ENCODE data around the gene JAG2. TPM values are rescaled to one million over a fixed set of nuclear protein-coding genes. Genes with fewer than 3 reads are reported as not detected.

JAG2 gene
- total RNA-seq, 1 experiment from 2014 or later: 12.2 TPM

GRCh38 chr14:105141026-105141425, 27.6 kb downstream of the JAG2 start:
- TF ChIP-seq OVOL2 (CRISPR knock-in tag; IDR thresholded peaks at IDR 0.05; ENCODE audit: borderline replicate concordance): no peak
- TF ChIP-seq FOXJ3 (CRISPR knock-in tag; IDR thresholded peaks at IDR 0.05; ENCODE audit: borderline replicate concordance): no peak
- TF ChIP-seq ZNF532 (CRISPR knock-in tag; IDR thresholded peaks at IDR 0.05; ENCODE audit: borderline replicate concordance): no peak
- no peak for TF ChIP-seq NR1H2 (CRISPR knock-in tag; IDR thresholded peaks at IDR 0.05)
- TF ChIP-seq GABPB1 (CRISPR knock-in tag; IDR thresholded peaks at IDR 0.05): no peak
- no peak for TF ChIP-seq CREB1 (CRISPR knock-in tag; IDR thresholded peaks at IDR 0.05)
- no peak for TF ChIP-seq TEAD4 (CRISPR knock-in tag; IDR thresholded peaks at IDR 0.05)
- TF ChIP-seq ZNF423 (CRISPR knock-in tag; IDR thresholded peaks at IDR 0.05): no peak
- no peak for TF ChIP-seq ZNF317 (CRISPR knock-in tag; IDR thresholded peaks at IDR 0.05; ENCODE audit: borderline replicate concordance, low read depth)
- no peak for TF ChIP-seq ESRRA (CRISPR knock-in tag; IDR thresholded peaks at IDR 0.05; ENCODE audit: borderline replicate concordance)
- no peak for TF ChIP-seq ELF4 (CRISPR knock-in tag; IDR thresholded peaks at IDR 0.05; ENCODE audit: low read depth)
- TF ChIP-seq ZNF512 (CRISPR knock-in tag; IDR thresholded peaks at IDR 0.05; ENCODE audit: borderline replicate concordance): no peak
- no peak for TF ChIP-seq ZBTB21 (CRISPR knock-in tag; IDR thresholded peaks at IDR 0.05; ENCODE audit: borderline replicate concordance)
- no peak for TF ChIP-seq ZNF219 (CRISPR knock-in tag; IDR thresholded peaks at IDR 0.05; ENCODE audit: borderline replicate concordance)
- no peak for TF ChIP-seq ARID4B (CRISPR knock-in tag; IDR thresholded peaks at IDR 0.05; ENCODE audit: borderline replicate concordance)
- no peak for TF ChIP-seq FOXP4 (CRISPR knock-in tag; IDR thresholded peaks at IDR 0.05)
- TF ChIP-seq, protein P1, sequence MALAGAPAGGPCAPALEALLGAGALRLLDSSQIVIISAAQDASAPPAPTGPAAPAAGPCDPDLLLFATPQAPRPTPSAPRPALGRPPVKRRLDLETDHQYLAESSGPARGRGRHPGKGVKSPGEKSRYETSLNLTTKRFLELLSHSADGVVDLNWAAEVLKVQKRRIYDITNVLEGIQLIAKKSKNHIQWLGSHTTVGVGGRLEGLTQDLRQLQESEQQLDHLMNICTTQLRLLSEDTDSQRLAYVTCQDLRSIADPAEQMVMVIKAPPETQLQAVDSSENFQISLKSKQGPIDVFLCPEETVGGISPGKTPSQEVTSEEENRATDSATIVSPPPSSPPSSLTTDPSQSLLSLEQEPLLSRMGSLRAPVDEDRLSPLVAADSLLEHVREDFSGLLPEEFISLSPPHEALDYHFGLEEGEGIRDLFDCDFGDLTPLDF (CRISPR knock-in tag; IDR thresholded peaks at IDR 0.05): no peak
- no peak for TF ChIP-seq SMAD4 (CRISPR knock-in tag; IDR thresholded peaks at IDR 0.05)
- no peak for TF ChIP-seq SMAD3 (CRISPR knock-in tag; IDR thresholded peaks at IDR 0.05; ENCODE audit: borderline replicate concordance)
- no peak for TF ChIP-seq ZNF138 (CRISPR knock-in tag; conservative IDR thresholded peaks at IDR 0.05)
- DNase-seq (ENCODE audit: low spot score) (no peak), ATAC-seq (no peak)
- CTCF ChIA-PET: no interaction called here
- H3K36me3 Mint-ChIP-seq: peaks cover 21% of the 10 kb centered on the region
- H3K4me1 Mint-ChIP-seq: no peaks in the 10 kb centered on the region
- POLR2A ChIA-PET: no interaction called here
- H3K9me3 Mint-ChIP-seq: peaks cover 11% of the 10 kb centered on the region
- H3K27me3 Mint-ChIP-seq (ENCODE audit: low read depth): no peaks in the 10 kb centered on the region
- no peak overlapping the region for H3K27ac Mint-ChIP-seq
- H3K4me3 Mint-ChIP-seq: no peak overlapping the region

Measured in WTC11 (cell line).